Measurements from ENCODE around the gene FRMD8. TPM values are rescaled to one million over a fixed set of nuclear protein-coding genes. Genes with fewer than 3 reads are reported as not detected.

The FRMD8 gene
- total and polyA plus RNA-seq, 2 donors (not counting 3 experiments of a cell fraction or from before 2014, with no cell fraction given), result 36.4 to 53.9 TPM

GRCh38 chr11:65402790-65403189, 16.4 kb downstream of the FRMD8 start:
- dilution Hi-C loops (cut with MboI; ENCODE audit: extremely low pct_ligation_motif_present, low sequenced_read_pairs) (no loop called here), intact Hi-C loops (cut with micrococcal nuclease) (no loop called here)
- H2AFZ ChIP-seq (ENCODE audit: low read depth, low read length), result no peak overlapping the region
- POLR2A ChIA-PET, result no interaction called here
- no peak for FAIRE-seq
- H3K4me1 ChIP-seq (ENCODE audit: control insufficient read depth, extremely low read depth, insufficient read depth, low read length), result no peaks in the 10 kb centered on the region
- CTCF ChIA-PET, result interaction anchor here (1.1 kb wide), 1 partner anchor 21 kb away, joined by 4 read pairs; no protein-coding TSS in a partner anchor
- H3K27ac ChIP-seq (ENCODE audit: insufficient read depth, low read depth, low read length), result no peak overlapping the region
- H3K9ac ChIP-seq (replicated peaks; ENCODE audit: extremely low read depth, insufficient read depth, low read length), result no peak overlapping the region
- H3K4me2 ChIP-seq (ENCODE audit: insufficient read depth, low read length), result no peak overlapping the region
- H3K27me3 ChIP-seq (ENCODE audit: control insufficient read depth in 2 of 2, insufficient read depth in 2 of 2, low read length in 2 of 2), result no peaks in the 10 kb centered on the region
- no peaks in the 10 kb centered on the region for H4K20me1 ChIP-seq (replicated peaks; ENCODE audit: control insufficient read depth, extremely low read depth, insufficient read depth, low read length)
- TF ChIP-seq POLR2AphosphoS5 (IDR thresholded peaks at IDR 0.05; ENCODE audit: insufficient read depth, low read depth, low read length), result no peak
- TF ChIP-seq JUN (IDR thresholded peaks at IDR 0.05; ENCODE audit: borderline replicate concordance, insufficient read depth, insufficient read length, low read depth), result no peak
- TF ChIP-seq CTCF (IDR thresholded peaks at IDR 0.05; ENCODE audit: extremely low read depth in 1 of 2, insufficient read depth in 1 of 2, low read depth in 1 of 2, low read length in 2 of 2), result no peak
- no peak for TF ChIP-seq MYC (IDR thresholded peaks at IDR 0.05; ENCODE audit: low read depth, low read length)
- TF ChIP-seq POLR2A (IDR thresholded peaks at IDR 0.05; ENCODE audit: low read depth, low read length), result no peak
- TF ChIP-seq EZH2 (IDR thresholded peaks at IDR 0.05; ENCODE audit: borderline replicate concordance, low read depth, low read length, severe bottlenecking), result no peak
- TF ChIP-seq GATA2 (IDR thresholded peaks at IDR 0.05; ENCODE audit: insufficient read depth, insufficient read length, low read depth, low read length), result no peak
- TF ChIP-seq MAX (IDR thresholded peaks at IDR 0.05; ENCODE audit: insufficient read depth, insufficient read length), result no peak
- TF ChIP-seq FOS (IDR thresholded peaks at IDR 0.05; ENCODE audit: borderline replicate concordance, insufficient read depth, low read length), result no peak
- no peak for DNase-seq (ENCODE audit: low read depth, low spot score)
- H3K9me3 ChIP-seq (replicated peaks; ENCODE audit: control insufficient read depth, insufficient read depth, low read length), result no peaks in the 10 kb centered on the region
- H3K79me2 ChIP-seq (ENCODE audit: control insufficient read depth, insufficient read depth, low read length), result peaks cover 2% of the 10 kb centered on the region
- BruUV-seq (replicated peaks), result no TSS peak
- peaks cover 11 to 44% of the 10 kb centered on the region in 2 experiments for H3K36me3 ChIP-seq (ENCODE audit: control insufficient read depth in 2 of 2, extremely low read depth in 1 of 2, insufficient read depth in 2 of 2, low read length in 2 of 2)
- H3K9me1 ChIP-seq (replicated peaks; ENCODE audit: control insufficient read depth, extremely low read depth, insufficient read depth, low read length), result no peaks in the 10 kb centered on the region
- no peak overlapping the region for H3K4me3 ChIP-seq (replicated peaks in 1 of 3; ENCODE audit: insufficient read depth in 1 of 3, low read depth in 1 of 3, low read length in 3 of 3)
